Measurements from ENCODE around the gene NLRP9. TPM values are rescaled to one million over a fixed set of nuclear protein-coding genes. Genes with fewer than 3 reads are reported as not detected.

NLRP9 gene
- total and polyA plus RNA-seq, 3 donors from 2014 or later = 0.11 to 0.68 (median 0.39) TPM

DNA sequence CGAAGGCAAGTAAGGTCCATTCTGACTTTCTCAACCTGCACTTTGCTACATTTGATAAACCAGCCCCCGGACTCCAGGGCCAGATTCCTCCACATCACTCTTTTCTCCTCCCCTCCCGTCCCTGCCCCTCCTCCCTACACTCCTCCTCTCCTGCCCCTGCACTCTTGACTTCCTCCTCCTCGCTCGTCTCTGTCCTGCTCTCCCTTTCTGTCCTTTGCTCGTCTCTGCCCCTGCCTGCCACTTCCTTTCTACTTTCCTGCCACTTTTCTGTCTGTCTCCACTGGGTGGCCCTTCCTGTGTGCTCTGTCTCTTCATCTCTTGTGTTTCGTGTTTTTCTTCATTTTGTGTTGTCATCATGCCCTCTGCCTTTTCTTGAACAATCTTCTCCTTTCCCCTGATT is 76.4 kb downstream of the NLRP9 start:
- H3K4me1 ChIP-seq = peaks cover 59% of the 10 kb centered on the region
- H3K27me3 ChIP-seq = no peaks in the 10 kb centered on the region
- TF ChIP-seq POLR2A (IDR thresholded peaks at IDR 0.05) (no peak), CTCF (IDR thresholded peaks at IDR 0.05) (no peak)
- WGBS, 2 donors = 51 to 61% methylated on average over 7 of the region's 7 CpGs
- peak; percentile 86 for DNase-seq
- intact Hi-C loops (cut with DNase I; ENCODE audit: low total_unique reads) = no loop called here
- H3K4me3 ChIP-seq = no peak overlapping the region
- H3K9me3 ChIP-seq = no peaks in the 10 kb centered on the region
- no peak overlapping the region for H3K27ac ChIP-seq
- no peaks in the 10 kb centered on the region for H3K36me3 ChIP-seq (ENCODE audit: low read depth, missing control alignments)

- WGBS, 2 donors = 72% methylated on average over 16 of the region's 16 CpGs
- H3K4me3 ChIP-seq = no peak overlapping the region
- no peaks in the 10 kb centered on the region for H3K9me3 ChIP-seq
- no peaks in the 10 kb centered on the region for H3K27me3 ChIP-seq
- intact Hi-C loops (cut with DNase I; ENCODE audit: low total_unique reads) = no loop called here
- DNase-seq = no peak
- TF ChIP-seq CTCF (IDR thresholded peaks at IDR 0.05) (no peak), POLR2A (IDR thresholded peaks at IDR 0.05) (no peak)
- no peaks in the 10 kb centered on the region for H3K36me3 ChIP-seq (ENCODE audit: low read depth, missing control alignments)
- peak overlapping the region; percentile 1 to 69 for H3K27ac ChIP-seq
- H3K4me1 ChIP-seq = peaks cover 67% of the 10 kb centered on the region
Measured at GRCh38 chr19:55660991-55661390, 77.2 kb downstream of the NLRP9 start.

DNA sequence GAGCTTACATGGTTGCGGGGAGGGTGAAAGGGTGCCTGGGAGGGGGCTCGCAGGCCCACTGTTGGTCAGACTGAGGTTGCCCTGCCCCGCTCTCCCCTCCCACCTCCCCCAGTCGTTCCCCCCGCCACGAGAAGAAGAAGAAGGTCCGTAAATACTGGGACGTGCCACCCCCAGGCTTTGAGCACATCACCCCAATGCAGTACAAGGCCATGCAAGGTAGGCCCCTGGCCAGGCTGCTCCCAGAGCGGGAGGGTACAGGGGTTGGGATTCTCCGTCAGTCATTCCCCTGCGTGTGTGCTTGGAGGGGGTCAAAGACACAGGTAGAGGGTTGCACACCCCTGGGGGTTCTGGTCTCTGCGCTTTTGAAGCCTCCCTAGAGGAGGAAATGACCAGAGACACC is 77.8 kb downstream of the NLRP9 start:
- intact Hi-C loops (cut with DNase I; ENCODE audit: low total_unique reads) = no loop called here
- H3K4me1 ChIP-seq = peaks cover 69% of the 10 kb centered on the region
- no peaks in the 10 kb centered on the region for H3K9me3 ChIP-seq
- no peaks in the 10 kb centered on the region for H3K36me3 ChIP-seq (ENCODE audit: low read depth, missing control alignments)
- DNase-seq = no peak
- no peaks in the 10 kb centered on the region for H3K27me3 ChIP-seq
- peak overlapping the region; percentile 1 to 69 for H3K27ac ChIP-seq
- 70 to 75% methylated on average over 11 to 12 of the region's 12 CpGs for WGBS, 2 donors
- TF ChIP-seq POLR2A (IDR thresholded peaks at IDR 0.05) = no peak
- H3K4me3 ChIP-seq = no peak overlapping the region

DNA sequence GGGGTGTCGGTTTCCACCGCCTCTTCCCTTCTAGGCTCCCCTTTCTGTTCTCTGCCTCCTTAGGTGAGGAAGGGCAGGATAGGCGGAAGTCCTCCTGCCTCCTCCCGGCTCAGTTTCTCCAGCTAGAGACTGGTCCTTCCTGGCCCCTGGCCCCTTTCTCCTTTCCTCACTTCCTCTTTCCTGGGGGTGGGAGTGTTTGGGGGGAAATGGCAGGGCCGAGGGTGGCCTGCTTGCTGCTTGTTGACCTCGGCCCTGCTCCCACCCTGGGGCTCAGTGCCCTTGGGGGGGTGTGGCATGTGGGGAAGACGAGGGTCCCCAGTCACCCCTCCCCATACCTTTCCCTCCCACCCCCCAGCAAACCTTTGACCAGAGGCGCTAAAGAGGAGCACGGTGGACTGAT is 78.4 kb downstream of the NLRP9 start:
- Histone ChIP-seq H3K27ac (peak overlapping the region; percentile 66 to 69), H3K4me3 (no peak overlapping the region), H3K4me1 (peaks cover 69% of the 10 kb centered on the region), H3K27me3 (no peaks in the 10 kb centered on the region), H3K36me3 (ENCODE audit: low read depth, missing control alignments) (no peaks in the 10 kb centered on the region), H3K9me3 (no peaks in the 10 kb centered on the region)
- 57 to 63% methylated on average over 8 to 9 of the region's 9 CpGs for WGBS, 2 donors
- intact Hi-C loops (cut with DNase I; ENCODE audit: low total_unique reads) = no loop called here
- no peak for DNase-seq
- TF ChIP-seq POLR2A (IDR thresholded peaks at IDR 0.05) (no peak), CTCF (IDR thresholded peaks at IDR 0.05) (no peak)

DNA sequence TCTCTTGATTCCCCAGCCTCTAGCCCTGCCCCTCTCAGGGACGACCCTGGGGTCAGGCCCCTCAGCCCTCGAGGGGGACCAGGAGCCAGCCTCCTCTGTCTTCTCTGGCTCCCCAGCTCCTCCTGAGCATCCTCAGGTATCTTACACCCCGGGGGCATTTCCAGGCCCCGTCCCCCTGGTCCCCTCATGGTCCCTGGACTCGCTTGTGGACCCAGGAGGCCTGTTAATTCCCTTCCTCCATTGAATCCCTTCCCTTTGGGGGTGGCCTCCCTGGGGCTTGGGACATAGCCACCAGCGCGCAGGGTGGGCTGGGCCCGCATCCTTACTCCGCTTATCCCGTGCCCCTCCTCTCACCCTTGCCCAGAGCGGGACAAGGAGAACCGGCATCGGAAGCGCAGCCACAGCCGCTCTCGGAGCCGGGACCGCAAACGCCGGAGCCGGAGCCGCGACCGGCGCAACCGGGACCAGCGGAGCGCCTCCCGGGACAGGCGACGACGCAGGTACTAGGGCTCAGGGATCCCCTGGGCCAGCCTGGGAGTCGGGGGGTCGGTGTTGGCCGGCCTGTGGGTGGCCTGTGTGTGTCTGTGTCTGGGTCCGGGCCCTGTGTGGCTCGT is 79.2 kb downstream of the NLRP9 start:
- H3K27me3 ChIP-seq = no peaks in the 10 kb centered on the region
- no peaks in the 10 kb centered on the region for H3K9me3 ChIP-seq
- DNase-seq = no peak
- no peak overlapping the region for H3K4me3 ChIP-seq
- peaks cover 65% of the 10 kb centered on the region for H3K4me1 ChIP-seq
- H3K27ac ChIP-seq = peak overlapping the region; percentile 66 to 69
- intact Hi-C loops (cut with DNase I; ENCODE audit: low total_unique reads) = no loop called here
- TF ChIP-seq POLR2A (IDR thresholded peaks at IDR 0.05) (no peak), CTCF (IDR thresholded peaks at IDR 0.05) (no peak)
- WGBS, 2 donors = 79 to 80% methylated on average over 8 to 37 of the region's 37 CpGs
- no peaks in the 10 kb centered on the region for H3K36me3 ChIP-seq (ENCODE audit: low read depth, missing control alignments)

Small RNA genes lying within 50 kb of the gene (small RNA-seq; reads per million reads assigned to genes)
- gene AC010525.2 = 0 reads per million in 2 donors

Other genes with a start within 250 kb of the NLRP9 start
- gene SSC5D, start 250.0 kb downstream of the NLRP9 start, total RNA-seq = 1 to 10 TPM; 6.4 to 6.9 TPM
- gene SSC5D, start 250.0 kb downstream of the NLRP9 start, polyA plus RNA-seq (ENCODE audit: insufficient read depth, low read depth, low replicate concordance) = 10.7 TPM
- gene SBK2, start 201.3 kb downstream of the NLRP9 start, total RNA-seq = under 1 TPM; 0.87 to 0.99 TPM
- 1.3 TPM for gene SBK2, start 201.3 kb downstream of the NLRP9 start, polyA plus RNA-seq (ENCODE audit: insufficient read depth, low read depth, low replicate concordance)
- under 1 TPM; 0.39 to 0.81 TPM for gene SBK3, start 192.9 kb downstream of the NLRP9 start, total RNA-seq
- gene SBK3, start 192.9 kb downstream of the NLRP9 start, polyA plus RNA-seq (ENCODE audit: insufficient read depth, low read depth, low replicate concordance) = 0.34 TPM
- gene ZNF579, start 157.6 kb downstream of the NLRP9 start, total RNA-seq = 1 to 10 TPM; 4.0 to 7.2 TPM
- gene ZNF579, start 157.6 kb downstream of the NLRP9 start, polyA plus RNA-seq (ENCODE audit: insufficient read depth, low read depth, low replicate concordance) = 4.3 TPM
- 10 to 100 TPM; 16.5 to 17.4 TPM for gene FIZ1, start 138.9 kb downstream of the NLRP9 start, total RNA-seq
- 8.5 TPM for gene FIZ1, start 138.9 kb downstream of the NLRP9 start, polyA plus RNA-seq (ENCODE audit: insufficient read depth, low read depth, low replicate concordance)
- gene ZNF524, start 138.1 kb downstream of the NLRP9 start, total RNA-seq = 10 to 100 TPM; 25.0 to 29.4 TPM
- gene ZNF524, start 138.1 kb downstream of the NLRP9 start, polyA plus RNA-seq (ENCODE audit: insufficient read depth, low read depth, low replicate concordance) = 8.5 TPM
- gene ZNF865, start 132.8 kb downstream of the NLRP9 start, total RNA-seq = 10 to 100 TPM; 12.2 to 14.5 TPM
- gene ZNF865, start 132.8 kb downstream of the NLRP9 start, polyA plus RNA-seq (ENCODE audit: insufficient read depth, low read depth, low replicate concordance) = 4.7 TPM
- 10 to 100 TPM; 10.3 to 13.0 TPM for gene ZNF784, start 113.8 kb downstream of the NLRP9 start, total RNA-seq
- gene ZNF784, start 113.8 kb downstream of the NLRP9 start, polyA plus RNA-seq (ENCODE audit: insufficient read depth, low read depth, low replicate concordance) = 6.6 TPM
- gene ZNF580, start 97.4 kb downstream of the NLRP9 start, total RNA-seq = 10 to 100 TPM; 37.6 to 38.0 TPM
- 21.7 TPM for gene ZNF580, start 97.4 kb downstream of the NLRP9 start, polyA plus RNA-seq (ENCODE audit: insufficient read depth, low read depth, low replicate concordance)
- gene ZNF581, start 94.8 kb downstream of the NLRP9 start, total RNA-seq = 10 to 100 TPM; 17.3 to 31.2 TPM
- 18.4 TPM for gene ZNF581, start 94.8 kb downstream of the NLRP9 start, polyA plus RNA-seq (ENCODE audit: insufficient read depth, low read depth, low replicate concordance)
- 10 to 100 TPM; 57.0 to 84.9 TPM for gene CCDC106, start 90.2 kb downstream of the NLRP9 start, total RNA-seq
- 34.5 TPM for gene CCDC106, start 90.2 kb downstream of the NLRP9 start, polyA plus RNA-seq (ENCODE audit: insufficient read depth, low read depth, low replicate concordance)
- 100 to 1,000 TPM; 264 to 281 TPM for gene U2AF2, start 83.4 kb downstream of the NLRP9 start, total RNA-seq
- gene U2AF2, start 83.4 kb downstream of the NLRP9 start, polyA plus RNA-seq (ENCODE audit: insufficient read depth, low read depth, low replicate concordance) = 163 TPM
- gene EPN1, start 63.2 kb downstream of the NLRP9 start, total RNA-seq = 100 to 1,000 TPM; 176 to 303 TPM
- gene EPN1, start 63.2 kb downstream of the NLRP9 start, polyA plus RNA-seq (ENCODE audit: insufficient read depth, low read depth, low replicate concordance) = 134 TPM
- 1 to 10 TPM in 1 of 2 donors, under 1 TPM in 1; 0.31 to 1.8 TPM for gene RFPL4A, start 20.7 kb upstream of the NLRP9 start, total RNA-seq
- gene RFPL4A, start 20.7 kb upstream of the NLRP9 start, polyA plus RNA-seq (ENCODE audit: insufficient read depth, low read depth, low replicate concordance) = 2.5 TPM
- not detected for gene RFPL4AL1, start 30.7 kb upstream of the NLRP9 start, total RNA-seq
- not detected for gene RFPL4AL1, start 30.7 kb upstream of the NLRP9 start, polyA plus RNA-seq (ENCODE audit: insufficient read depth, low read depth, low replicate concordance)
- gene NLRP11, start 93.6 kb upstream of the NLRP9 start, total RNA-seq = 1 to 10 TPM; 3.9 to 4.3 TPM
- gene NLRP11, start 93.6 kb upstream of the NLRP9 start, polyA plus RNA-seq (ENCODE audit: insufficient read depth, low read depth, low replicate concordance) = 2.3 TPM
- 10 to 100 TPM; 15.4 to 17.2 TPM for gene NLRP4, start 98.1 kb upstream of the NLRP9 start, total RNA-seq
- 18.2 TPM for gene NLRP4, start 98.1 kb upstream of the NLRP9 start, polyA plus RNA-seq (ENCODE audit: insufficient read depth, low read depth, low replicate concordance)
- gene NLRP13, start 193.9 kb upstream of the NLRP9 start, total RNA-seq = under 1 TPM in 1 of 2 donors, not detected in 1; 0.19 TPM
- gene NLRP13, start 193.9 kb upstream of the NLRP9 start, polyA plus RNA-seq (ENCODE audit: insufficient read depth, low read depth, low replicate concordance) = 0.08 TPM
- gene NLRP8, start 209.4 kb upstream of the NLRP9 start, total RNA-seq = under 1 TPM; 0.39 to 0.56 TPM
- gene NLRP8, start 209.4 kb upstream of the NLRP9 start, polyA plus RNA-seq (ENCODE audit: insufficient read depth, low read depth, low replicate concordance) = 0.13 TPM
- 1 to 10 TPM; 1.2 to 2.8 TPM for gene NLRP5, start 248.4 kb upstream of the NLRP9 start, total RNA-seq
- 0.47 TPM for gene NLRP5, start 248.4 kb upstream of the NLRP9 start, polyA plus RNA-seq (ENCODE audit: insufficient read depth, low read depth, low replicate concordance)

All from testis (tissue), 3 donors.